H7 (cell line): ENCODE results near the gene TMEM255B. TPM values are rescaled to one million over a fixed set of nuclear protein-coding genes. Genes with fewer than 3 reads are reported as not detected.
"Not testable (repeated sequence)": the region's sequence is repeated elsewhere in the genome, so short reads cannot be mapped to it uniquely, and the experiment has no call there.

Experiments
- DNase-seq: peaks from one replicate; pipeline ENCODE4 v3.0.0; 2012
- H3K27me3 ChIP-seq: 2 replicates; pipeline ENCODE4 v1.6.0; 2011; ENCODE audit warnings: mild to moderate bottlenecking, low read length; ENCODE audit not compliant: control insufficient read depth, insufficient read depth
- H3K36me3 ChIP-seq: replicated peaks from 2 replicates; pipeline ENCODE4 v1.5.1; 2011; ENCODE audit warnings: low read length; ENCODE audit not compliant: control insufficient read depth, insufficient read depth
- H3K4me3 ChIP-seq: 2 replicates; pipeline ENCODE4 v1.5.1; 2011; ENCODE audit warnings: low read depth, mild to moderate bottlenecking, control low read depth, low read length, moderate library complexity; ENCODE audit not compliant: insufficient read depth
- total RNA-seq: library from RNA; depleted of rRNA; stranded (reverse); fragments of >200 nt; shearing (Covaris generic); gene quantifications from 2 replicates; pipeline ENCODE4 v1.2.3, GENCODE V29; 2014; rRNA removed

TMEM255B gene
- total RNA-seq: 0.70 and 2.7 TPM in 2 replicates

GRCh38 chr13:113758651-113759524 is at the start of gene TMEM255B:
TMEM255B (plus strand) TSS chr13:113759226; CDS start chr13:113759270, 44 bp downstream.
- Histone ChIP-seq H3K4me3 (peak within 1 kb of the TSS; percentile 63), H3K27me3 (peaks cover 30% of the 10 kb centered on the region), H3K36me3 (no peaks in the 10 kb centered on the region)
- DNase-seq: peak; percentile 100

- no peaks in the 10 kb centered on the region for H3K36me3 ChIP-seq
- H3K4me3 ChIP-seq: no peak overlapping the region
- no peak for DNase-seq
- no peaks in the 10 kb centered on the region for H3K27me3 ChIP-seq
Observed at GRCh38 chr13:113722921-113723320, 36.1 kb upstream of the TMEM255B start.

- no peak for DNase-seq
- Histone ChIP-seq H3K4me3 (no peak overlapping the region), H3K36me3 (no peaks in the 10 kb centered on the region), H3K27me3 (no peaks in the 10 kb centered on the region)
Observed at GRCh38 chr13:113723410-113724015, 35.5 kb upstream of the TMEM255B start.

GRCh38 chr13:113724016-113724758 is 34.8 kb upstream of the TMEM255B start:
- Histone ChIP-seq H3K27me3 (no peaks in the 10 kb centered on the region), H3K36me3 (no peaks in the 10 kb centered on the region), H3K4me3 (no peak overlapping the region)
- DNase-seq: no peak

GRCh38 chr13:113724780-113725315 is 34.2 kb upstream of the TMEM255B start:
- Histone ChIP-seq H3K36me3 (no peaks in the 10 kb centered on the region), H3K27me3 (no peaks in the 10 kb centered on the region), H3K4me3 (peak overlapping the region; percentile 42)
- peak; percentile 93 for DNase-seq

- not testable (repeated sequence) for H3K27me3 ChIP-seq, H3K36me3 ChIP-seq, H3K4me3 ChIP-seq, DNase-seq
Observed at GRCh38 chr13:113725329-113726105, 33.5 kb upstream of the TMEM255B start.

- H3K27me3 ChIP-seq, H3K36me3 ChIP-seq: not testable (repeated sequence)
- peak overlapping the region; percentile 17; the same call in 1 of the 2 replicates for H3K4me3 ChIP-seq
- peak; percentile 86 for DNase-seq
Observed at GRCh38 chr13:113726106-113726821, 32.8 kb upstream of the TMEM255B start.

- H3K36me3 ChIP-seq: no peaks in the 10 kb centered on the region
- H3K4me3 ChIP-seq: no peak overlapping the region
- no peak for DNase-seq
- no peaks in the 10 kb centered on the region for H3K27me3 ChIP-seq
Observed at GRCh38 chr13:113726961-113727411, 32.0 kb upstream of the TMEM255B start.

GRCh38 chr13:113728571-113729054 is 30.4 kb upstream of the TMEM255B start:
- no peak for DNase-seq
- Histone ChIP-seq H3K4me3 (no peak overlapping the region), H3K36me3 (no peaks in the 10 kb centered on the region), H3K27me3 (no peaks in the 10 kb centered on the region)

- DNase-seq: no peak
- H3K4me3 ChIP-seq: no peak overlapping the region
- H3K27me3 ChIP-seq: no peaks in the 10 kb centered on the region
- no peaks in the 10 kb centered on the region for H3K36me3 ChIP-seq
Observed at GRCh38 chr13:113729187-113730019, 29.6 kb upstream of the TMEM255B start.

GRCh38 chr13:113730258-113730691 is 28.8 kb upstream of the TMEM255B start:
- no peak overlapping the region for H3K4me3 ChIP-seq
- DNase-seq: no peak
- H3K27me3 ChIP-seq: no peaks in the 10 kb centered on the region
- no peaks in the 10 kb centered on the region for H3K36me3 ChIP-seq

- DNase-seq: no peak
- no peaks in the 10 kb centered on the region for H3K27me3 ChIP-seq
- no peaks in the 10 kb centered on the region for H3K36me3 ChIP-seq
- no peak overlapping the region for H3K4me3 ChIP-seq
Observed at GRCh38 chr13:113730831-113731191, 28.2 kb upstream of the TMEM255B start.
